ENCODE measurements around the gene HBA1.
"Not testable (repeated sequence)": the region's sequence is repeated elsewhere in the genome, so short reads cannot be mapped to it uniquely, and the experiment has no call there.

HBA1 gene

DNA sequence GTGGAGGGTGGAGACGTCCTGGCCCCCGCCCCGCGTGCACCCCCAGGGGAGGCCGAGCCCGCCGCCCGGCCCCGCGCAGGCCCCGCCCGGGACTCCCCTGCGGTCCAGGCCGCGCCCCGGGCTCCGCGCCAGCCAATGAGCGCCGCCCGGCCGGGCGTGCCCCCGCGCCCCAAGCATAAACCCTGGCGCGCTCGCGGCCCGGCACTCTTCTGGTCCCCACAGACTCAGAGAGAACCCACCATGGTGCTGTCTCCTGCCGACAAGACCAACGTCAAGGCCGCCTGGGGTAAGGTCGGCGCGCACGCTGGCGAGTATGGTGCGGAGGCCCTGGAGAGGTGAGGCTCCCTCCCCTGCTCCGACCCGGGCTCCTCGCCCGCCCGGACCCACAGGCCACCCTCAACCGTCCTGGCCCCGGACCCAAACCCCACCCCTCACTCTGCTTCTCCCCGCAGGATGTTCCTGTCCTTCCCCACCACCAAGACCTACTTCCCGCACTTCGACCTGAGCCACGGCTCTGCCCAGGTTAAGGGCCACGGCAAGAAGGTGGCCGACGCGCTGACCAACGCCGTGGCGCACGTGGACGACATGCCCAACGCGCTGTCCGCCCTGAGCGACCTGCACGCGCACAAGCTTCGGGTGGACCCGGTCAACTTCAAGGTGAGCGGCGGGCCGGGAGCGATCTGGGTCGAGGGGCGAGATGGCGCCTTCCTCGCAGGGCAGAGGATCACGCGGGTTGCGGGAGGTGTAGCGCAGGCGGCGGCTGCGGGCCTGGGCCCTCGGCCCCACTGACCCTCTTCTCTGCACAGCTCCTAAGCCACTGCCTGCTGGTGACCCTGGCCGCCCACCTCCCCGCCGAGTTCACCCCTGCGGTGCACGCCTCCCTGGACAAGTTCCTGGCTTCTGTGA is at the start of gene HBA1:
Gene HBA1, plus strand, starts transcription at position 204 of the 906 bp plus-strand sequence. Its CDS starts 37 bp downstream, at position 241.
- DNase-seq, result not testable (repeated sequence)

DNA sequence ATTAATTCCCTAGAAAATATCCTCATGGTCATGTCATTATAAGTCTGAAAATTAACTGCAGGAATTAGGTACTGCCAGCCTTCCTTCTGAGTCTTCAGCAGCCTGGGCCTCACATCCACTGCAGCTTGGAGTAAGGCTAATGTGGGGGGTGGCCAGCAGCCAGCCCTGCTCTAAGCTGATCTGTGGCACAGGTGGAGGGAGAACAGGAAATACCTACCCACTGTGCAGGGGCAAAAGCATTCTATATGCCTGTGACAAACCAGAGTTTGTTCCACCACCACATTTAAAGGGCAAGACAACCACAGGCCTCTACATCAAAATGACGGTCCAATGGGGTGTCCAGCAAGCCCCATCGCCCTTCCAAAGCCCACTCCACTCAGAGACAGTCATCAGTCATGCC is 47.4 kb upstream of the HBA1 start:
- DNase-seq, result no peak

DNA sequence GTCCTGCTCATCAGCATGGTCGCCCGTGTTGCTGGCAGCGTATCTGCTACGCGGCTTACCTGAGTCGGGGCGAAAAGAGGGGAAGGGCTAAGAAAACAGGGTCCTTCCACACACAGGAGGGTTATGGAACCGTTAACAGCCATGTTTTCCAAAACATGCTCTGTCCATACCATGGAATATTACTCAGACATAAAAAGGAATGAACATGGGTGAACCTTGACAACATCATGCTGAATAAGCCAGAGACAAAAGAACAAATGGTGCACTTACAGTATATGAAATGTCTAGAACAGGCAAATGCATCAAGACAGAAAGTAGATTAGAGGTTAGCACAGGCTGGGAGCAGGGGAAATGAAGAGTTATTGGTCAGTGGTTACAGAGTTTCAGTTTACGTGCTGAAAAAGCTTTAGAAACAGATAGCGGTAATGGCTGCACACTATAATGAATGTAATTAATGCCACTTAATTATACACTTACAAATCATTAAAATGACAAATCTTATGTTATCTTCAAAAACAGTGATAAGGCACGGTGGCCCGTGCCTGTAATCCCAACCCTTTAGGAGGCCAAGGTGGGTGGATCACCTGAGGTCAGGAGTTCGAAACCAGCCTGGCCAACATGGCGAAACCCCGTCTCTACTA is 45.8 kb upstream of the HBA1 start:
- DNase-seq, result no peak

DNA sequence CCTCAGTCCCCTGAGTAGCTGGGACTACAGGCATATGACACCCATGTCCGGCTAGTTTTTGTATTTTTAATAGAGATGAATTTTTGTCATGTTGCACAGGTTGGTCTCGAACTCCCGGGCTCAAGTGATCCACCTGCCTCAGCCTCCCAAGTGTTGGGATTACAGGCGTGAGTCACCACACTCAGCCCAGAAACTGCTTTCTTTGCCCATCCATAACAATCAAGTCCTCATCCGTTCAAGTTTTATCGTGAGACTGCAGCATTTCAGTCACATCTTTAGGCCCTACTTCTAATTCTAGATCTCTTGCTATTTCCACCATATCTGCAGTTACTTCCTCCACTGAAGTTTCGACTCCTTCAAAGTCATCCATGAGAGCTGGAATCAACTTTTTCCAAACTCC is 44.4 kb upstream of the HBA1 start:
- no peak for DNase-seq

DNA sequence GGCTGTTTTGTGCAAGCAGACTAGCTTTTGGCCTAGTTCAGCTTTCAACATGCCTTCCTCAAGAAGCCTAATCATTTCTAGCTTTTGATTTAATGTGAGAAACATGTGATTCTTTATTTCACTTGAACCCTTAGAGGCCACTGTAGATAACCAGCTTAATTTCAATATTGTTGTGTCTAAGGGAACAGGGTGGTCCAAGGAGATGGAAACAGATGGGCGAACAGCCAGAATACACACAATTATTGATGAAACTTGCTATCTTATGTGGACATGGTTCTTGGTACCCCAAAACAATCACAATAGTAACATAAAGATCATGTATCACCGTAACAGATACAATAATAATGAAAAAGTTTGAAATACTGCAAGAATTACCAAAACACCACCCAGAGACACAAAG is 42.8 kb upstream of the HBA1 start:
- DNase-seq, result peak; percentile 67

DNA sequence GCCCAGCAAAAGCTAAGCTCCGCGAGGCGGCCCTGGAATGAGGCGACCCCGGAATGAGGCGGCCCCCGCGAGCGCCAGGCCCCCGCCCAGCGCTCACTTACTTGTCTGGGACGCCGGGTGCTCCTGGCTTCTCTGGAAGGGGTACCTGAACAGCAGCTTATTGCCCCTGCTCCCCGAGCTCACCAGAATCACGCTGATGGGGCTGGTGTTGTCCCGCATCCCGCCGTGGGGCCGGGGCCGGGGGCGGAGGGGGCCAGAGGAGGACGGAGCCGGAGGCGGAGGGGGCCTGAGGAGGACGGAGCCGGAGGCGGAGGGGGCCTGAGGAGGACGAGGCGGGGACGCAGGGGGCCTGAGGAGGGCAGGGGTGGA is 38.4 kb upstream of the HBA1 start:
- peak; percentile 40 for DNase-seq

DNA sequence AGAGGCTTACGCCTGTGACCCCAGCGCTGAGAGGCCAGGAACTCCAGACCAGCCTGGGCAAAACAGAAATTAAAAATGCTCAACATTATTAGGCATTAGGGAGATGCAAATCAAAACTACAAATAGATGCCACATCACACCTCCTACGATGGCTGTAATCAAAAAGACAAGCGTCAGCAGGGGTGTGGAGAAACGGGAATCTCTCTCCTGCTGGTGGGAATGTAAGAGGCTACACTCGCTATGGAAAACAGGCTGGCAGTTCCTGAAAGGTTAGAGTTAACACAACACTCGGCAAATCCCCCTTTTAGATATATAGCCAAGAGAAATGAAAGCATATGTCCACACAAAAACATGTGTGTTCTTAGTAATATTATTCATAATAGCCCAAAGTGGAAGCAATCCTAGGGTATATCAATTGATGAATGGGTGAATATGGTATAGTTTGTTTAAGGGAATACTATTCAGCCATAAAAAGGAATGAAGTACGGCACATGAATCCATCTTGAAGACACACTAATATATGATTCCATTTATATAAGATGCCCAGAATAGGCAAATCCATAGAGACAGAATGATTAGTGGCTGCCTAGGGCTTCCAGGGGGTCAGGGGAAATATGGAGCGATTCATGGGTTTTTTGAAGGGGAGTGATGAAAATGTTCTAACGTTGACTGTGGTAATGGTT is 36.2 kb upstream of the HBA1 start:
- DNase-seq, result no peak

DNA sequence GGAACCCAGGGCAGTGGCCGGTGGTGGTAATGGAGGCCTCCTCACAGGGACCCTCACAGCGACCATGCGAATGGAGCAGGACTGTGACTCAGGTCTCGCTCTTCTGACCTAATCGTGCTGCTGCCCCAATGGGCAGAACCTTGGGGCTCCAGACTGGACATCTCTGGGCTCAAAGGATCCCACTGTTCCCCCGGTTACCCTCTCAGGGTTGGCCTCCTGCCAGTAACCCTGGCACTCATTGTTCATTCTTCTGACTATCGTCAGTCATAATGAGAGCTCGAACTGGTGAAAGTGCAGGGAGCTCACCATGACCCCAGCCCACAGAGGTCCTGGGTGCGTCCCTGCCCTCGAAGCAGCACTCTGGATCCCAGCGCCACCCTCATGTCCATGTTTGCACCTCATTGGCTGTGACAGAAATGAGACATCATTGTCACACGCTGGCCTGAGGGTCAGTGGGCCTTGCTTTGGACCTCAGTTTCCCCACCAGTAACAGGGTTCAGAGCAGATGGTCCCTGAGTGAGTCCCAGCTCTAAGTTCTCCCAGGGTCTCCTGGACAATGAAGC is 34.0 kb upstream of the HBA1 start:
- peak; percentile 47 for DNase-seq

DNA sequence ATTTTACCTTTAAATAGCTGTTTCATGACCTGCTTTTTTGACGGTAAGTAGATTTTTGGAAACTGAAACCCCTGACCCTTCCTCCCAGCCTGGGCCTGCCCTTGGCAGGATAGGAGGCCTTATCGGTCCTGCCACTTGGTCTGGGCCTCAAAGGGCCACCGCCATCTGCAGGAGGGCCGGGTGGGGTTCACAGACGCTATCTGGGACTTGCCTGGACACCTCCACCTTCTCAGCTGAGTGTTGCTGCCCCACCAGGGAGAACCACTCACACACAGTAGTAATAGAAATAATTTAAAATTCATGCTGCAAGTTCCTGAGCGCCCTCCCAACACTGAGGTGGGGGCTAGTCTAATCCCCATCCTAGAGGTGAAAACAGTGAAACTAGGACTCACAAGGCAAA is 33.4 kb upstream of the HBA1 start:
- DNase-seq, result peak; percentile 93

DNA sequence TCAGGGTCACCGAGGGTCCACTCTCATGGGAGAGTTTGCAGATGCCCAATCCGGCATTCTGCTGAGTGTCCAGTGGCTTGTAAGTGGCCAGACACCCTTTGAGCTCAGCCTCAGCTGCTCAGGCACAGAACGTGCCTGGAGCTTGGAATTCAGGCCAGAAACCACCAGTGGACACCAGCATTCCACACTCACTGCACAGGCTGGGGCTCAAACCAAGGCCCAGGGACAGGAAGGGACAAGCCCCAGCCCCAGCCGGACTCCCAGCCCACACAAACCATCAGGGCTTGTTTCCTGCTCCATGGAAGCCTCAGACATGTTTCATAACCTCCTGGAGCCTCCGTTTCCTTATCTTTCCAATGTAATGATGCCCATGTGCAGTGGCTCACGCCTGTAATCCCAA is 33.0 kb upstream of the HBA1 start:
- DNase-seq, result peak; percentile 40

DNA sequence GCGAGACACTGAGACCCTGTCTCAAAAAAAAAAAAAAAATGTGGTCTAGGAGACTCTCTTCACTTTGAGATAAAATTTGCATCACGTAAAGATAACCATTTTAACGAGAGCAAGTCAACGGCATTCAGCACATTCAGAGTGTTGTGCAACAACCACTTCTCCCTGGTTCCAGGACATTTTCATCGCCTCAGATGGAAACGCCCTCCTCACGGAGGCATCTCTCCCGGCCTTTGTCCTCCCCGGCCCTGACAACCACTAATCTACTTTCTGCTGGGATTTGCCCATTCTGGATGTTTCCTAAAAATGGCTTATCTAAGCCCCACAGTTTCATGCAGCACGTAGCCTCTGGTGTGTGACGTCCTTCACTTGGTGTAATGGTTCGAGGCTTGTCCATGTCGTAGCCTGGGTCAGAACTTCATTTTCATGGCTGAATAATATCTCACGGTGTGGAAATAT is 31.7 kb upstream of the HBA1 start:
- DNase-seq, result peak; percentile 52

DNA sequence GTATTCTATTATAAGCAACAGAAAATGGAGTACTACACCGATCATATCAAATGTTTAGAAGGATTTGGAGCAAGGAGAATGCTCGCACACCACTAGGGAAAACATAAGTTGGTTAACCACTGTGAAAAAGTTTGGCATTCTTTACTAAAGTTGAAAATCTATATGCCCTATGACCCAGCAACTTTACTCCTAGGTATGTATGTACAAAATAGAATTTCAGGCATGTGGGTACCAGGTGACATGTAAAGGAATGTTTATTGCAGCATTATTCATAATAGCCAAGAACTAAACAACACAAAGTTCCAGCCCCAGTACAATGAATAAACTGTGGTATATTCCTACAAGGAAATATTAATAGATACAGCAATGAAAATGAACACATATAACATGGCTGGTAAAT is 29.8 kb upstream of the HBA1 start:
- DNase-seq, result no peak

DNA sequence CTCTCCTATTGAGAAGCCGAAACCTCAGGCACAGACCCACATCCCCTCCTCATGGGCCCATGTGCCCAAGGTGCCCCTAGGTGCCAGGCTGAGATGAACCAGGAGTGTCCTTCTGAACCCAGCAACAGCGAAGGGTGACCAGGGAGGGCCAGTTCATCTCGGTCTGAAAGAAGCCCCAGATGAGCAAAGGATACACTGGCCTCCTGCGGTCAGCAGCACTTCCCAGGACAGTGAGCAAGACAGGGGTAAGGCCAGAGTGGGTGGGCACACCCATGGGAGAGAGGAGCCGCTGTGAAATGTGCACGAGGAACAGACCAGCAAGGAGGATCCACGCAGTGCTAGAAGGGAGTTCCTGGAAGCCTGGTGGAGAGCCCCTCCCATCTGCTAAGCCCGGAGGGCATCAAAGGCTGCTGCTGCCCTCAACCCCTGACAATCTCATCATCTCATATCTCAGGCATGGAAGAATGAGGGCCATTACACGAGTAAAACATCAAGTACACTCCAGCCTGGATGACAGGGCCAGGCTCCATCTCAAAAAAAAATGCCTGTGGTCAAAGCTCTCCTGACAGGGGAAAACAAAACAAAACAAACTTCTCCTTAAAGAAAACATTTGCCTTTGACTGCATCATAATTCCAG is 27.3 kb upstream of the HBA1 start:
- peak; percentile 41 for DNase-seq

DNA sequence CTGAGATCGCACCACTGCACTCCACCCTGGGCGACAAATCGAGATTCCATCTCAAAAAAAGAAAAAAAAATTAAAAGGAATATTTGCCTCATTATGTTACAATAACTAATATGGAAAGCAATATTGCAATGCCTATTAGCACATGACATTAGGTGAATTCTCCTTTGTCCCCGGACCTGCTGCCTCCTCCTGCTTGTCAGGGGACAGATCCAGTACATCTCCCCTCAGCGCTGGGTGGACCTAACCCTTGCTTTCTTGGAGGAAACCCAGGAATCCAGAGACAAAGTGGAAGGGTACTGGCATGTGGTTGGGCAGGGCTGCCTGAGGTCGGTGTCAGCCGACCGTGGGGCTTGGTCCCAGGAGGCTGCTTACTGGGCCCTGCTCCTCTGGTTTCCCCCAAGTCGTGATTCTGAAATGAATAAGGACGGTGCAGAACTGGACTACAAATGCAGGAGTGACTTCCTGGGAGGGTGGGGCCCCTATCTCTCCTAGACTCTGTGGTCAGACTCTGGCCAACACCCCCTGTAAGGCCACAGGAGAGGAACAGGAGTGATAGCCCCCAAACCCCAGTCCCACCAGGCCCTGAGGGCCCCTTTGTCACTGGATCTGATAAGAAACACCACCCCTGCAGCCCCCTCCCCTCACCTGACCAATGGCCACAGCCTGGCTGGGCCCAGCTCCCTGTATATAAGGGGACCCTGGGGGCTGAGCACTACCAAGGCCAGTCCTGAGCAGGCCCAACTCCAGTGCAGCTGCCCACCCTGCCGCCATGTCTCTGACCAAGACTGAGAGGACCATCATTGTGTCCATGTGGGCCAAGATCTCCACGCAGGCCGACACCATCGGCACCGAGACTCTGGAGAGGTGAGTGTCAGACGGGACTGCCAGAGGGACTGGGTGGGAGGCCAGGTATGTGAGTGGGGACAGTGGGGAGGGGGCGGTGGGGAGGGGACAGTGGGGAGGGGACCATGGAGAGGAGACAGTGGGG is 24.0 kb upstream of the HBA1 start, which contains the start of gene HBZ:
Gene HBZ, plus strand, starts transcription at position 504 of the 988 bp plus-strand sequence. Its CDS starts 266 bp downstream, at position 770.
- no peak for DNase-seq

DNA sequence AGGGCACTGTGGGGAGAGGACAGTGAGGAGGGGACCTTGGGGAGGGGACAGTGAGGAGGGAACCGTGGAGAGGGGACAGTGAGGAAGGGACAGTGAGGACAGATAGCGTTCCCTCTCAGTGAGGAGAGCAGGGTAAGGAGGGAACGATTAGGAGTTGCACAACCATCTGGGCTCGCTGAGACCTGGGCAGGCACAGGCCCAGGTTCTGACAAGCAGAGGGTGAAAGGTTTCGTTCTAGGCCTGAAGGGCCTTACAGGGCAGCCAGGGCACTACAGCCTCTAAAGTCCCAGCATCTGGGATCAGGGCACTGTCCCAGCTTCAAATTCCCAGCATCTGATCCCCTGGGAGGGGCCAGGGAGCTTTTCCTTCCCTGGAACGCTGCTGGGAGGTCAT is 23.4 kb upstream of the HBA1 start:
- DNase-seq, result not testable (repeated sequence)

DNA sequence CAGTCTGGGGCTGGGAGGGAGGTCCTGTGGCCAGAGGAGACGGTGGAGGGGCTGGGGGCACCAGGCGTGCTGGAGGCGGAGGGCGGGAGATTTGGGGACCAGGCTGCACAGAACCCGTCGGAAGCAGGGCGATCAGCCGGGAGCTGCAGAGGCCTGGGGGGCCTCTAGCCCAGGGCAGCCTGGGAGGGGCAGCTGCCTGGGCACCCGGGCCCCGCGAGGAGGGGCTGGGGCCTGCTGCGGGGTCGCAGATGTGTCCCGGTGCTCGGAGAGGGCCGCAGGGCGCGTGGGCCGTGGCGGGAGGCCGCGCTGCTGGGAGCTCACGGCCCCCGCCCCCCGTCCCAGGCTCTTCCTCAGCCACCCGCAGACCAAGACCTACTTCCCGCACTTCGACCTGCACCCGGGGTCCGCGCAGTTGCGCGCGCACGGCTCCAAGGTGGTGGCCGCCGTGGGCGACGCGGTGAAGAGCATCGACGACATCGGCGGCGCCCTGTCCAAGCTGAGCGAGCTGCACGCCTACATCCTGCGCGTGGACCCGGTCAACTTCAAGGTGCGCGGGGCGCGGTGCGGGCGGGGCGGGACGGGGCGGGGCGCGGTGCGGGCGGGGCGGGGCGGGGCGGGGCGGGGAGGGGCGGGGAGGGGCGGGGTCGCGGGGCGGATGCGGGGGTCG is 22.8 kb upstream of the HBA1 start:
- DNase-seq, result not testable (repeated sequence)

DNA sequence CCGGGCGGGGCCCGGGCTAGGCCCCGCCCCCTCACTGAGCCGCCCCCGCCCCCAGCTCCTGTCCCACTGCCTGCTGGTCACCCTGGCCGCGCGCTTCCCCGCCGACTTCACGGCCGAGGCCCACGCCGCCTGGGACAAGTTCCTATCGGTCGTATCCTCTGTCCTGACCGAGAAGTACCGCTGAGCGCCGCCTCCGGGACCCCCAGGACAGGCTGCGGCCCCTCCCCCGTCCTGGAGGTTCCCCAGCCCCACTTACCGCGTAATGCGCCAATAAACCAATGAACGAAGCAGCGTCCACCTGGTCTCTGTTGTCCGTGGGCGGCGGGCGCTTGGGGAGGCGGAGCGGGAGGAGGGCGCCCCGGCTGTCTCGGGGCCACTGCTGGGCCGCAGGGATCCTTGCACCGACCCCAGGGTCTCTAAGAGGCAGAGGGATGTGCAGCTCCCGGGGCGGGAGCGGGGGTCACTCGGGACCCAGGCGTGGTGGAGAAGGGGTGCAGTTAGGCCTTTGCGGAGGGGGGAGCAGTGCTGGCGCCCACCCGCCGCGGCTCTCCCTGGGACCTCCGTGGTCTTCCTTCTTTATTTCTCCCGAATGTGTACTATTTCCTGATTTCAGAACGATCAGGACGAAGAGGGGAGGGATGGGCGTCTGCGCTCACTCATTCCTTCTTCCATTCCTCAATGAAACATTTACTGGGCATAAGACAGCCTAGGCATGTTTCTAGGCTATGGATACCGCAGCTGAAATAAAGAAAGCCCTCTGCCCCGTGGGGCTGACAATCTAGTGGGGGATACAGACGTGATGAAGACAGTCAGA is 22.1 kb upstream of the HBA1 start:
- no peak for DNase-seq

DNA sequence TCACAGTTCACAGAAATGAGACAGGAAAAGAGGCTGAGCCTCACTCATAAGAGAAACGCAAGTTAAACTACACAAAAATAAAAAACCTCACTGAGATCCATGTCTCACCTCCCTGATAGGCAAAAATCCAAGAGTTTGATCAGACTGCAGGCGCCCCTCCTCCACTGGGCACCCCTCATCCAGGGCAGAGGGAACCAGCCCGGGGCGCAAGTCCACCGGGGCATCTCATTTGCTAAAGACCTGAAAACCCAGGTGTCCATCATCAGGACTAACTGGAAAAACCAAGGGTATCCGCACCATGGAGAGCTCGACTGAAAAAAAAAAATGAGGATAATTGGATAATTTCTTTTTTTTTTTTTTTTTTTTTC is 21.5 kb upstream of the HBA1 start:
- DNase-seq, result no peak

DNA sequence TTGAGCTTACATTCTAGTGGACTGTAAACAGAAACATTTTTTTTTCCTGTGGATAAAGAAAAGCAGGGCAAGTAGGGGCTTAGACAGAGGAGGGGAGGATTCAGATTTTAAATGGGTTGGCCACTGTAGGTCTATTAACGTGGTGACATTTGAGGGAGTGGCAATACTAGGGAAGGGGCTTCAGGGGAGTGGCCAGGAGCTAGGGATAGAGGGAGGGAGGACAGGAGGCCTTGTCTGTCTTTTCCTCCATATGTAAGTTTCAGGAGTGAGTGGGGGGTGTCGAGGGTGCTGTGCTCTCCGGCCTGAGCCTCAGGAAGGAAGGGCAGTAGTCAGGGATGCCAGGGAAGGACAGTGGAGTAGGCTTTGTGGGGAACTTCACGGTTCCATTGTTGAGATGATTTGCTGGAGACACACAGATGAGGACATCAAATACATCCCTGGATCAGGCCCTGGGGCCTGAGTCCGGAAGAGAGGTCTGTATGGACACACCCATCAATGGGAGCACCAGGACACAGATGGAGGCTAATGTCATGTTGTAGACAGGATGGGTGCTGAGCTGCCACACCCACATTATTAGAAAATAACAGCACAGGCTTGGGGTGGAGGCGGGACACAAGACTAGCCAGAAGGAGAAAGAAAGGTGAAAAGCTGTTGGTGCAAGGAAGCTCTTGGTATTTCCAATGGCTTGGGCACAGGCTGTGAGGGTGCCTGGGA is 17.2 kb upstream of the HBA1 start:
- DNase-seq, result no peak

Measured in hematopoietic multipotent progenitor cell treated with erythropoietin and hydrocortisone succinate and interleukin-3 and kit ligand, for 8 days (in vitro differentiated cells).